NCI-H1417 treated with DMSO at 0.1 percent for 48 hours (cell line): Measurements from ENCODE around the gene RPS23.
A peak's percentile ranks its signal among the peaks of the same experiment; 100 is the strongest.

Experiments used
- DNase-seq: peaks from one replicate; lab custom pipeline; 2025; lab: John Stamatoyannopoulos, UW

RPS23 gene

DNA sequence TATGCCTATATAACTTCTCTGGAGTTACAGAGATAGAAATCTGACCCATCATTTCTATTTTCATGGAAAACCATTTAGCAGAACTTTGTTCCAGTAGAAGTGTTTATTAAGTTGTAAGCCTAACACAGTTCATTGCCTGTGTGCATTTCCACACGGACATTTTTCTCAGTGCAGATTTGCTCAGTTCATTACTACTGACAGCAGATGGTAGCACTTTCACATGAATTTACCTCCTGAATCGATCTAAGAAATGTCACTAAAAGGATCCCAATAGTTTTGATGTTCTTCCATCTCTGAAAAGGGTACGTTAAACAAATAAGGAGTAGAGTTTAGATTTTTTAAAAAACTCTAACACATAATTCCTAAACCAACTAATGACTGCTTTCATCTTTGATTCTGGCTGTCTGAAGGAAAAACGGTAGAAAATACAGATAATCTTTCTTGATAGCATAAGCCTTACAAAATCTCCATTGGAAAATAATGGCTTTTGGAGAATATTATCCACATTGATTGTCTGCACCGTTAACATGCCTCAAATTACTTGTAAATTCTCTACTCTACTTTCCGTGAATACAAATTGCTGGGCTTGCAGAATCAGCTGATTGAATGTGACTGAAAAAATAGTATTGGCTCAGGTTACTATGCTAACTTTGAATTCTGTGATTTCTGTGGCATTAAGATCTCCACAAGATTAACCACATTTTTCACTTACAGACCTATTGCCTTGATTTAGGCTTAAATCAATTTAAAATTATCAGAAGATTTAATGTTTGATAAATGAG lies 33.1 kb downstream of the RPS23 start:
- DNase-seq = no peak

DNA sequence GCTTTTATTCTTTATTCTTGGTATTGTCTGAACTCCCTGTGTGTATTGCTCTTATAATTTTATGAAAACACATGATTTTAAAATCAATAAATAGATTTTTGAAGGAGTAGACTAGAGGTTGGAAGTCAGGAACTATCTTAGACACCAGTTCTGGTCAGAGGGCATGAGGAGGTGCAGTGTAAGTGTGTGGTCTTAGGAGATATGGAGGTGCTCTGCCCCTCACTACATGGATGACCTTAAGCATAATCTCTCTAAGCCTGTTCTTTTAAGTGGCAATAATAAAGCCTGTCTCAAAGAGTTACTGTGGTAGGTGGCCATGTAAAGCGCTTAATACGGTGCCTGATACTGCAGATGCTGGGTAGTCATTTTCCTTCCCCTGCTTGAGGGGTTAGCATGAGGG lies 34.0 kb downstream of the RPS23 start:
- DNase-seq = no peak

DNA sequence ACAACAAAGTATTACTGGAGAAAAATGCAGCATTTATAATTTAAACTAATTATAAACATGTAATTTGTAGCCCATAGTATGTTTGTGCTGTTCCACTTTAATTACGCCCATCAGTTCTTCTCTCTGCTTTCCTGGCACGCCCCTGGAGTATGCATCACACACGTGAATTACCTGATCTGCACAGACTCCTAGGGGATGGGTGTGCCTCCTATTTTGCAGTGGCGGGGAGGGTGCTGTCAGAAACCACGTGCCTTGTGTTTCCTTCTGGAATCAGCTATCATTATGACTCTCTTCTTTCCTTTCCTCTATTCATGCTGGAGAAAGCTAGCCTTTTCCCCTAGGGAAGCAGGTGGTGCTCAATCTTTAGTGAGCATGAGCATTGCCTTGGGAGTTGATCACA lies 43.3 kb downstream of the RPS23 start:
- DNase-seq = no peak

DNA sequence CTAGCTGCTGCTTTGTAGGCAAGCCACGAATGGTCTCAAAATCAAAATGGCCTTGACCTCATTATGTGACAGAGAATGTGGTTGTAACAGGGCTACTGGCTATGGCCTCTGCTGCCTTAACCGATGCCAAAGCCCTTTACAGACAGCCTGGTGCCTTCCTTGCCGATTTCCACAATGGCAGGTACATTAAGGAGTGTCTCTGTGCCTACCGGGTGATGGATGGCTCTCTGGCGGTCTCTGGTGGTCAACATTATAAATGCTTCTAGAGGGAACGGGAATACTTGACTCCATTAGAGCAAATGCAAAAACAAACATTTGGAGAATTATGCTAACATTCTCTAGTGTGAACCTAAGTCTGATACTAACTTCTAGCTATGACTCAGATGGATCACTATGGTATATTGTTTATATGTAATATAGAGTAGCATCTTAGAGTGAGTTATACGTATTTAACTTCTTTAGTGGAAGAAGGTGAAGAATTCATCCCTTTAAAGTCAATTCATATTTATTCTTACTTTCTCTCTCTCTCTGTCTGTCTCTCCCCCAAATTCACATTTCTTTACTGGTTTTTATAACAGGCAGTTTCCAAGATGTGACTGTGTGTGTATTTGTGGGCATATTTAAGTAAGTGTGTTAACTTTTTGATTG lies 52.5 kb downstream of the RPS23 start:
- DNase-seq = peak; percentile 16
